ENCODE data around the gene TAS2R9.
"Not testable (repeated sequence)": the region's sequence is repeated elsewhere in the genome, so short reads cannot be mapped to it uniquely, and the experiment has no call there.

TAS2R9 gene, protein sequence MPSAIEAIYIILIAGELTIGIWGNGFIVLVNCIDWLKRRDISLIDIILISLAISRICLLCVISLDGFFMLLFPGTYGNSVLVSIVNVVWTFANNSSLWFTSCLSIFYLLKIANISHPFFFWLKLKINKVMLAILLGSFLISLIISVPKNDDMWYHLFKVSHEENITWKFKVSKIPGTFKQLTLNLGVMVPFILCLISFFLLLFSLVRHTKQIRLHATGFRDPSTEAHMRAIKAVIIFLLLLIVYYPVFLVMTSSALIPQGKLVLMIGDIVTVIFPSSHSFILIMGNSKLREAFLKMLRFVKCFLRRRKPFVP

DNA sequence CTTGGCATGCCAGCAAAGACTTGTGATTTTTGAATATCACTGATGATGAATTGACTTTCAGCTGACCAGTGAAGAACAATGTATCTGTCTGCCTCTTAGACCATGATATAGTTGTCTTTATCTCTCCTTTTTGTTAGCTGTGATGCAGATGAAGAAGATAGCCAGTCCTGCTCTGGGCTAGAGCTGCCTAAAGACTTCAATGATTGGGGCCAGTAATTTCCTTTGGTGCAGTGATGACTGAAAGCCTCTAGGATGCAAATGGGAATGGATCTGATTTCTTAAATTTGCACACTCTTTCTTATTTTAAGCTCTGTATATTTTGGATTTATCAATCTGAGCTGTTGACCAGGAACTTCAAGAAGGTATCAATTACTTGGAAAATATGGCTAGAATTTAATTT is at the start of gene TAS2R9:
TSS of gene TAS2R9 (minus strand) at position 101 of the 400 bp plus-strand sequence. CDS start at position 8, 93 bp downstream.
- in situ Hi-C loops (cut with MboI; ENCODE audit: low sequenced_read_pairs): no loop called here

DNA sequence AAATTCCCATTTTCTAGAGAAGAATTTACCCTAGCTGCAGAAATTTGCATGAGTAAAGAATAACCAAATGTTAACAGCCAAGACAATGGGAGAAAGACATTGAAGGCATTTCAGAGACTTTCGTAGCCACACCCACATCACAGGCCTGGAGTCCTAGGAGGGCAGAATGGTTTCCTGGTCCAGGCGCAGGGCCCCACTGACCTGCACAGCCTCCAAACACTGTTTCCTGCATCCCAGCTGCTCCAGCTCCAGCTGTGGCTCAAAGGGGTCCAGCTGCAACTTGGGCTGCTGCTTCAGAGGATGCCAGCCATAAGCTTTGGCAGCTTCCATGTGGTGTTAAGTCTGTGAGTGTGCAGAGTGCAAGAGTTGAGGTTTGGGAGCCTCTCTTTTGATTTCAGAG is 45.8 kb upstream of the TAS2R9 start:
- in situ Hi-C loops (cut with MboI; ENCODE audit: low sequenced_read_pairs): no loop called here

DNA sequence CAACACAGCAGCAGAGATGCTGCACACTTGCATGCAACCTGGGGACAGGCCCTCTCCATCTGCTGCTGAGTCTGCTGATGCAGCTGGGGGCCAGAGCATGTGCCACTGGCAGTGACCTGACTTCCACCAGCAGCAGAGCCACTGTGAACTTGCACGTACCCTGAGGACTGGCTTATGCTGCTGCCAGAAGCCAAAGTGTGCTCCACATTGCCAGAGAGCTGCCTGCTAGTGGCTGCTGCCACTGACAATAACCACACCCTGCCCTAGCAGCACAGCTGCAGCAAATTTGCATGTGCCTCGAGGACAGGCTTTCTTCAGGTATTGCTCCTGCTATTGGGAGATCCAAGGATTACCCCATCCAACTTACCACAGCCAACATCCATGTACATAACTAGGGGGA is 43.8 kb upstream of the TAS2R9 start:
- in situ Hi-C loops (cut with MboI; ENCODE audit: low sequenced_read_pairs): no loop called here

DNA sequence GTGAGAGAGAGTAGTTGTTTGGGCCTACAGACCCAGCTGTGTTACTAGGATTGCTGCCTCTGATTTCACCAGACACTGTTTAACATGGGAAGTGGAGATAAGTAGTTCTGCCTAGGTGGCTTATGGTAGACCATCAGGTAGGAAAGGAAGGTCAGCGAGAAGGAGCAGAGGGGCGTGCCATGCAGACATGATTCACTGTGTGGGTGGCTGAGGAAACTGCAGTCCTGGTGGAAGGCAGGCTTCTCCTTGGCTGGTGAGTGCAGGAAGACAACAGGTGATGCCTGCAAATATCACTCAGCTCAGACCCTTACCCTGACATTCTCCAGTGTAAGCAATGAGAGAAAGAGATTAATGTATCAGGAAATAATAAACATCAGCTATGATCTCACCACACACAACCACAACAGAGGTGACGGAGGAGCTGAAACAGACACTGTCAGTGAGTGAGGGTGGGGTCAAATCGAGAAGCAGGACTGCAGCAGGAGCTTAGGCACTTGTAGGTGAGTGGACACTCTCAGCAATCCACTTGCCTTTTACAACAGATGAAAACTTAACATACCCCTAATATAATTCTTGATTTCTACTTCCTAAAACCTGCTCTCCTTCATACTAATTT is 41.4 kb upstream of the TAS2R9 start:
- in situ Hi-C loops (cut with MboI; ENCODE audit: low sequenced_read_pairs): no loop called here

DNA sequence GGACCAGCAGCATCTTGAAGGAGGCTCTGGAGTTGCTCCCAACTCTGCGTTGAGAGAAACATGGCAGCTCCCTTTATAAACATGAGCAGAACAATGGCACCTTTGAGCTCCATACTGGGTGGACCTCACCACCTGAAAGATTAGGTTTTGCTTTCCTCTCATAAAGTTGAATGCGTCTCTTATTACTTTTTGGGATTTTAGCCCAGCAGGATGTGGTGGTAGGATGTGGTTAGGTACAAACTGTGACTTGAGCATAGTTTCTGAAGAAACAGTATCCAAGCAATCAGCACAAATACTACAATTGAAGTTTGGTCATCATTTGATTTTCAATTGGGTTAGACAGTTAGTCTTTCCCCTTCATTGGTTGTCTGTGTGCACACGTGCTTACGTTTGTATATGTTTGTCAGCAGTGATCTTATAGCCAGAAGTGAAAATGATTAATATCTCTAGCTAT is 39.5 kb upstream of the TAS2R9 start, which contains the start of gene PRR4:
TSS of gene PRR4 (minus strand) at position 51 of the 454 bp plus-strand sequence. CDS start at position 13, 38 bp downstream.
- in situ Hi-C loops (cut with MboI; ENCODE audit: low sequenced_read_pairs): no loop called here

DNA sequence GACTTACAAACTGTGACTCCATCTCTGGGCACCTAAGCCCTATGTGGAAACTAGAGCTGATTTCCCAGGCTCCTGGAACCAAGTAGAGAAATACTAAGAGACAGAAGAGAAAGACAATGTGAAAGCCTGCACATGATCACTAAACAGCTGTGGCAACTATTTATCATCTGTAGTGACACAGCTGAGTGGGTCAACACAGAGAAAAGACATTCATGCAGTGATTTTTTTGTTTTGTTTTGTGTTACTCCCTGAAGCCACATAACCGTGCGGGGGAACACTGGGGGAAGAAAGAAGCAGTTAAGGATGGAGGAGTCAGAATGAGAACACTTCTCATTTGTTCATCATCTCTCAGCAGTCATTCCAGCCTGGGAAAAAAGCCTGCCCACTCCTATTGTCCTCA is 37.8 kb upstream of the TAS2R9 start:
- in situ Hi-C loops (cut with MboI; ENCODE audit: low sequenced_read_pairs): no loop called here

DNA sequence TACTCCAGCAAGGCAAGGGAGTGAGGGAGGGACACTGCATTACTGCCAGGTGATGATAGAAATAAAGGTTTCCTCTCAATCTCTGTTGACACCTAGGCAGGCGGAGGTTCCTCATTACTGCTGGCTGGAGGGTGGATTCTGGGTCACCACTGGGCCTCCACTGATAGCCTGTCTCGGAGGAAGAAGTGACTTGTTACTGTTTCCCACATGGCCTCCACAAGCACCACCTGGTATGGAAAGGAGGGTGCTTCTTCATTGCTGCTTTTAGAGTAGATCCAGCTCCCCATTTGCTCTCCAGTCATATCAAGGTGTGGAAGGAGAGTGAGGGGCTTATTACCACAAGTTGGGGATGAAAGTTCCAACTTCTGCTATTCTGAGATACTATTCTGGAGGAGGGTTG is 32.9 kb upstream of the TAS2R9 start:
- in situ Hi-C loops (cut with MboI; ENCODE audit: low sequenced_read_pairs): no loop called here

DNA sequence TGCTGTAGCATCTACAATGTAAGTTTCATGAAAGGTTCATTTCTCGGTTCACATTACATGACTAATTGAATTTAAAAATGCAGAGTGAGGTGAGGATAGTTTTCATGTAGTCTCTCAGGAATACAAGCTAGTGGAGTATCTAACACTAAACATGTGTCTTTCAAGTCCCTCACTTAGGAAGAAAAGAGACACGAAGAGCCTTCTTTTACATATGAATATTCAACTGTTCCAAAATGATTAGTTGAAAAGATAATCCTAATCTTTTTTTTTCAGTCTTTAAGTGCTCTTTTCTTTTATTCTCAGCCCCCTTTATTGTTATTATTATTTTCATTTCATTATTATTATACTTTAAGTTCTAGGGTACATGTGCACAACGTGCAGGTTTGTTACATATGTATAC is 28.5 kb upstream of the TAS2R9 start:
- in situ Hi-C loops (cut with MboI; ENCODE audit: low sequenced_read_pairs): no loop called here

DNA sequence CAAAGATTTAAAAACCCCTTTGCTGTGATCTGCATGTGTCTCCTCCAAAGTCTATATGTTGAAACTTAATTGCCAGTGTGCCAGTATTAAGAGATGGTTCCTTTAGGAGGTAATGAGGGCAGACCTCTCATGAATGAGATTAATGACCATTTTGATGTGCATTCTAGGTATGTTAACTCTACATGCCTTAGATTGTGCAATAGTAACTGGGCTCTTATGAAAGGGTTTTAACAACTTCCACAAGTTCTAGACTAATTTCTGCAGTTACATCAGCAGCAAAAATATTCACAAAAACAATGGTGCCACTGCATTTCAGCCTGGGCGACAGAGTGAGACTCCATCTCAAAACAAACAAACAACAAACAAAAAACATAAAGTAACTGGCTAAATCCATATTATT is 20.0 kb upstream of the TAS2R9 start:
- in situ Hi-C loops (cut with MboI; ENCODE audit: low sequenced_read_pairs): no loop called here

DNA sequence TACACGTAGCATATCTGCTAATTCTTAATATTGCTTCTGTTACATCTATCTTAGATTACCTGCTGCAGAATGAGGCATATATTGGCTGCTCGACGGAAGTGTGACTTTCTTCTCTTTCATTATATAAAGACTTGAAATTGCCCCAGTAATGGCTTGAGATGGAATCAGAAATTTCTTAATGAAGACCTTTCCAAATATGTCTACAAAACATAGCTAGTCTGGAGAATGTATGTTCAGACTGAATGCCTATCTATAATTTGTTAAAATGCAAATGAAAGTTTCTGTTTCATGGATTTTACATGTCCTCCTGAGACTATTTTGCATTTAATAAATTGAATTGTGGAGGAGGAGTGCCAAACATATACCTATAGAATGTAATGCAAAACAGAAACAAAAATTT is 16.3 kb upstream of the TAS2R9 start, which contains the start of gene TAS2R10:
TSS of gene TAS2R10 (minus strand) at position 101 of the 400 bp plus-strand sequence. CDS start at position 12, 89 bp downstream.
- in situ Hi-C loops (cut with MboI; ENCODE audit: low sequenced_read_pairs): no loop called here

DNA sequence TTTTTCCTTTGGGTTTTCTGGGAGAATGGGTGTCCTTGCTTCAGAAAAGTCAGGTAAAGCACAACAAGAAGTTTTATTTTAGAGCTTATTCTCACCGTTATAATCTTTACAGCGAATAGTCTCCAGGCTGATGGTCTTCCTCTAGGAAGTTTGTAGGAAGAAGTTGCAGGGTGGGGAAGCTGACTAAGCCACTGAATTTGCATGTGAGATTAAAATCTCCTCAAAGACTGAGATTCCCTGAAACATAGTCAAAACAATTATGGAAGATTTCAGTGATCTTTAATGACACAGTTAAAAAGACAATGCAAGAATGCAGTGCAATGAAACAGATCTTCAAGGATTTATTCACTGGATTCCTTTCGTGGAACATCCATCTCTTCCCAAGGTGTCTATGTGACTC is 15.0 kb upstream of the TAS2R9 start:
- in situ Hi-C loops (cut with MboI; ENCODE audit: low sequenced_read_pairs): no loop called here

DNA sequence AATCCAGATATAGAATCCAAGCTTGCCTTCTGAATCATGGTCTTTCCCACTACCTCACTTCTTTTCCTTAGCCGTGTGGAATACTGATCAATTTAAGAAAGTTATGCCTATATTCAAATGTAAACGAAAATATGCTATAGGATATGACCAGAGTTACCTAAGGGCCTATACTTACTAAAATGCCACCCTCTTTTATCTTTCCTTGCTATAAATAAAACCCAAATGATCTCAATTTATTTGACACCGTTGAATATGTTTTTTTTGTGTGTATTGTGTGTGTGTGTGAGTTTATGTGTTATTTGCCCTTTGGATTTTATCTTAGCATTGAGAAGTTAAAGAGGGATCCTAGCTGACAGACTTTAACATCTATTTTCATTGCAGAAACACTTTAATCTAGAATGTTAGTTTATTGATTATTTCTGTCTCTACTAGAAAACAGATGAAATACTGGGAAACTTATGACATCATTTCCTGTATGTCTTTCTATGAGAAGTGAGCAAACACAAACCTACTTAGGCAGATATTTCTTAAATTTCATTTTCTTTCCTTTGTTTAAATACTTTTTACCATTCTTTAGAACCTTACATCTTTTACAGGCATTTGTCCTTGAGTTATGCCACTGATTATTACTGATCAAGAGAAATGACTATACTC is 2.0 kb upstream of the TAS2R9 start:
- in situ Hi-C loops (cut with MboI; ENCODE audit: low sequenced_read_pairs): no loop called here

DNA sequence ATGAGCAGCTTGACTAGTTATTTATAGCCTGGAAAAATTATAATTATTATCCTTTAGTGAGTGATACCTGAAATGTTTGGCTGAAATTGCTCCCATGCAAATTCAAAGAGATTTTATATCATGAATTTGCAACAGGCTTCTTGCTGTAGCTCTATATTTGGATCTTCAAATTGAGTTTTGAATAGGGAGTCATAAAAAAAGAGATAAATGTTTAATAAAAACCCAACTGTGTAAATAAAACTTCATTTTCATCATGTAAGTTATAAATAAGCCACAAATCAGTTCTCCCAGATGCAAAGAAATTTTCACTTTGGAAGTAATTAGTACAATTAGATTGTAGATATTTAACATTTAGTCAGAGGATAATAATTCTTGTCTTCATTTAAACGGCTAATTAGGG is 2.8 kb downstream of the TAS2R9 start, which contains the start of gene TAS2R8:
TSS of gene TAS2R8 (minus strand) at position 101 of the 400 bp plus-strand sequence. CDS start 306 bp downstream, outside the sequence.
- in situ Hi-C loops (cut with MboI; ENCODE audit: low sequenced_read_pairs): no loop called here

DNA sequence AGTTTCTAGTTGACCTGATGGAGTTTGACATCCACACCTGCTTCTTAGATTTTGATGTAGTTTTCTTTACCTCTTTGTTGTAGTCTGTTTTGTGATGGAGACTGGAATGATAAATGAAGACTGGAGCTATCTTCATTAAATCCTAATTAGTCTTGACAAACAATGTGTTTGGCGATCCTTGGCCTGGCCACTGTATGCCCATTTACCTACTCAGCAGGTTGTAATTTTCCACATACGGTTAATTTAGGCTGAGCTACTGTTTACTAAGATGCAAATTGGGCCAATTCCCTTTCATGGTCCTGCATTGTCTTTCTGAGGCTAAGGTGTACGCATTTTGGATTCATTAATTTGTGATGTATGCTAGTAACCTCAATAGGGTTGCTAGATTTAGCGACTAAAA is 7.4 kb downstream of the TAS2R9 start, which contains the start of gene TAS2R7:
TSS of gene TAS2R7 (minus strand) at position 41 of the 400 bp plus-strand sequence. CDS start 57 bp downstream, outside the sequence.
- in situ Hi-C loops (cut with MboI; ENCODE audit: low sequenced_read_pairs): no loop called here

DNA sequence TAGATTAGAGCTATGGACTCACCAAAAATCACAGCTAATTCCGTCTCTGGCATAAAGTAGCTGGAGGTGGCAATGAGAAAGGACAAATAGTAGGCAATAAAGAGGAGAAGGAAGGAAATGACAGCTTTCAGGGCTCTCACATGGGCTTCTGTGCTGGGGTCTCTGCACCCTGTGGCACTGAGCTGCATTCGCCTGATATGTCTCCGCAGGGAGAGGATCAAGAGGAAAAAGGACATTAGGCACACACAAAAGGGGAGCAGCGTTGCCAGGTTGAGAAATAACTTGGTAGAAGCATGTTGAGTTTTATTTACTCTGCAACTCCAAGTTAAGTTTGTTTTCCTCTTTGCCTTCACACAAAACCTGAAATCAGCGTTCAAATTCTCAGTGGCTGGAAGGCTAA is 8.2 kb downstream of the TAS2R9 start:
- in situ Hi-C loops (cut with MboI; ENCODE audit: low sequenced_read_pairs): no loop called here

DNA sequence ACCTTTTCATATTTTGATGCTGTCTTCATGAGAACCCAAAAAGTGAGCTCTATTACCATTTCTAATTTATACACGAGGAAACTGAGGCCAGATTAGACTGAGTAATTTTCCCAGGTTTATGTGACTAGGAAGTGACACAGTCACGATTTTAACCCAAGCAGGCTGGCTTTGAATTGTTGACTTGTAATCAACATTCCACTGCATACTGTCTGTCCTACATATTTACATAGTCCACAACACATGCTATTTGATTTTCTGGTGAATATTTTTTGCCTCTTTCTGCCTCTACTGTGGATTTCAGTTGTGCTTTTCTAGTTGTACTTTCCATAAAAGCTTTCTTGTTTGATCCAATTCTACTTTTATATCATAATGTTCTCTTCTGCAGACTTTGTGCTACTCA is 15.7 kb downstream of the TAS2R9 start:
- in situ Hi-C loops (cut with MboI; ENCODE audit: low sequenced_read_pairs): no loop called here

DNA sequence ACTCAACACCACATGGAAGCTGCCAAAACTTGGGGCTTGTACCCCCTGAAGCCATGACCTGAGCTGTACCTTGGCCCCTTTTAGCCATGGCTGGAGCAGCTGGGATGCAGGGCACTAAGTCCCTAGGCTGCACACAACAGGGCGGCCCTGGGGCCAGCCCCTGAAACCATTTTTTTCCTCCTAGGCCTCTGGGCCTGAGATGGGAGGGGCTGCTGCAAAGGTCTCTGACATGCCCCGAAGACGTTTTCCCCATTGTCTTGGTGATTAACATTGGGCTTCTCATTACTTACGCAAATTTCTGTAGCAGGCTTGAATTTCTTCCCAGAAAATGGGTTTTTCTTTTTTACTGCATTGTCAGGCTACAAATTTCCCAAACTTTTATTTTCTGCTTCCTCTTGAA is 18.2 kb downstream of the TAS2R9 start:
- in situ Hi-C loops (cut with MboI; ENCODE audit: low sequenced_read_pairs): not testable (repeated sequence)

DNA sequence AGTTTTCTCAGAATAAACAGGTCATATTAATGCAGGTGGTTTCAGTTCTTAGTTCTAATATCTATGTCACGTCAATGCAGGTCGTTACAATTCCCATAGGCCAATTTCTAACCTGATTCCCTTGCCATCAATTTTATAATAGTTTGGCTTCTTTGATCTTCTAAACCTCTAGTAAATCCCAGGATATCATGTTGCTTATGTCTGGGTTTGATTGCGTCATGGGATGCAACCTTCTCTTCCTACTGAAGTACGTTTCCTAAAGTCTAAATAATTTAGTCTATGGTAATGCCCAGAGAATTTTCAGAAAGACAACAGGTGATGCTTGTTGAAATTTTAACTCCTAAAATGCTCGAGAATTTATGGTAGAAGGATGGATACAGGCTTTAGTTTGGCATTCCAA is 26.7 kb downstream of the TAS2R9 start:
- in situ Hi-C loops (cut with MboI; ENCODE audit: low sequenced_read_pairs): no loop called here

DNA sequence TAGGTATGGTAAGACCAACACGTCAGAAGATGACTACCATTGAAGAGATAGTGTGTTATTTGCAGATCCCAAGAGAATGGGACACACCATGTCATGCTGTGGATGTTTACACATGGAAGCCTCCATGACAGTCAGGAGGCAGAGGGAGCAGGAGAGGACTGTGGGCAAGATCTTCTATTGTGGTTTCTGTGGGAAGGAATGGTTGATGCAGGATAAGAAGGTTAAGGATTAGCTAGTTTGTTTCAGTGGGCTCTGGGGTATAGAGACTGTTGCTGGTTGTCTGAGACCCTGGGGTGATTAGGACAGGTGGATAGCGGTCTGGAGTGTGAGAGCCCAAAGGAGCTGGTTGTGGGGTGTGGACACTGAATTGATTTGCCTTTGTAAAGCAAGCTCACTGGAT is 30.9 kb downstream of the TAS2R9 start:
- in situ Hi-C loops (cut with MboI; ENCODE audit: low sequenced_read_pairs): loop anchor here (10.0 kb wide), 1 partner anchor 706 kb away; no protein-coding TSS in a partner anchor

DNA sequence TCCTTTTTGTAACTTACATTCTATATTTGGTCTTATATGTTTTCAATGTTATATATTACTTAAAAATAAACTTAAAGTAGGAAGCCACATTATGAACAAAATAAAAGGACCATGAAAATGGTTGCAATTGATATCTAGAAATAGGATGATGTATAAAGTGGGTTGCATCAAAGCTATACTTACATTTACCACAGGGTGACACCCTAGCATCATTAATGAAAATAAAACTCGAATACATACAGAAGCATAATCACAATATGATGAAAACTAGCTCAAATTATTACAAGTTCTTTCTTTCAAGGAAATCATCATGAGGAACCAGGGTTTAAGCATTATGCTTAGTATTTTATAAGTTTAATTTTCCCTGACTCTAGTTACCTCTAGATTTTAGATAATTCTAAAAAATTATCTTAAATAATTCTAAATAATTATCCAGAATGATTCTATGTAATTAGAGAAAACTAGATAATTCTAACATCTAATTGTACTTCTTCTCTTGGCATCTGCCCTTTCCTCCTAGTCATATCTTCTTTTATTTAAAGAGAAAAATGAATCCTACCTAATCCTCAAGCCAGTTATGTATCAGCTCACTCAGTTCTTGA is 38.7 kb downstream of the TAS2R9 start:
- in situ Hi-C loops (cut with MboI; ENCODE audit: low sequenced_read_pairs): loop anchor here (10.0 kb wide), 1 partner anchor 714 kb away; no protein-coding TSS in a partner anchor

DNA sequence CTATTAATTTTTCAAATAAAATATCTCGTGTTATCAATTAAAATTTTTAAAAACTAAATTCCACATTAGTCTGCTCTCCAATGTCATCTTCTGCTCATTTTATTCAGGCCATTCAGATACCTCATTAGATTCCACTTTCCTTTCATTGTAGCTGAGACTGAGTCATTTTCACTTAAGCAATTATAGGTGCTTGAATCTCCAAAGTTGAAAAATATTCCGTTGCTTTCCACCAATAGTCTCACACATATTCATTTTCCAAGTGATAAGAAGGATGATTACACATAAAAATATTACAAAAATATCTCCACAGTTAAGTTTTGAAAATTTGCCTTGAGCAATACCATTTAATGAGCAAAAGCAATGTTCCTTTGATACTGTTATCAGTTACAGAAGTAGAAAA is 50.3 kb downstream of the TAS2R9 start:
- in situ Hi-C loops (cut with MboI; ENCODE audit: low sequenced_read_pairs): no loop called here
